Parathyroid adenoma (tissue), 2 donors: ENCODE results near the gene RFTN1.

ENCODE experiments used
- H2AFZ ChIP-seq: fragments of 300-600 bp; sonication (generic); one replicate; pipeline ENCODE4 v1.7.0; 2017; ENCODE audit warnings: antibody characterized with exemption, mild to moderate bottlenecking
- H3K27ac ChIP-seq: fragments of 300-600 bp; sonication (generic); one replicate; pipeline ENCODE4 v1.7.0; 2017
- H3K27me3 ChIP-seq: fragments of 300-600 bp; sonication (generic); one replicate; pipeline ENCODE4 v1.7.0; 2017; ENCODE audit warnings: low read length; ENCODE audit not compliant: control insufficient read depth, insufficient read depth
- H3K36me3 ChIP-seq: fragments of 300-600 bp; sonication (generic); one replicate; pipeline ENCODE4 v1.7.0; 2017; ENCODE audit warnings: low read length; ENCODE audit not compliant: control insufficient read depth, insufficient read depth
- H3K4me1 ChIP-seq: fragments of 300-600 bp; sonication (generic); one replicate; pipeline ENCODE4 v1.7.0; 2017; ENCODE audit warnings: control low read depth
- H3K4me2 ChIP-seq: fragments of 300-600 bp; sonication (generic); one replicate; pipeline ENCODE4 v1.7.0; 2017; ENCODE audit warnings: low read length
- H3K4me3 ChIP-seq: fragments of 300-600 bp; sonication (generic); one replicate; pipeline ENCODE4 v1.7.0; 2017; ENCODE audit warnings: low read depth, low read length
- H3K79me2 ChIP-seq: fragments of 300-600 bp; sonication (generic); one replicate; pipeline ENCODE4 v1.7.0; 2017; ENCODE audit warnings: control low read depth
- H3K9ac ChIP-seq: fragments of 300-600 bp; sonication (generic); one replicate; pipeline ENCODE4 v1.7.0; 2017; ENCODE audit warnings: mild to moderate bottlenecking
- H3K9me3 ChIP-seq: fragments of 300-600 bp; sonication (generic); one replicate; pipeline ENCODE4 v1.7.0; 2017; ENCODE audit warnings: low read length; ENCODE audit not compliant: control insufficient read depth
- CTCF ChIP-seq: fragments of 300-600 bp; sonication (generic); IDR thresholded peaks from one replicate; pipeline ENCODE4 v1.7.0; 2017; ENCODE audit warnings: antibody characterized with exemption, mild to moderate bottlenecking
- donor health status: primary hyperparathyroidism.

The RFTN1 gene

GRCh38 chr3:16365491-16366128 lies 147.9 kb downstream of the RFTN1 start:
- no peaks in the 10 kb centered on the region for H3K9me3 ChIP-seq
- no peaks in the 10 kb centered on the region for H3K79me2 ChIP-seq
- H3K4me1 ChIP-seq: no peaks in the 10 kb centered on the region
- no peak overlapping the region for H2AFZ ChIP-seq
- no peak overlapping the region for H3K4me2 ChIP-seq
- H3K27me3 ChIP-seq: no peaks in the 10 kb centered on the region
- H3K4me3 ChIP-seq: no peak overlapping the region
- H3K9ac ChIP-seq: no peak overlapping the region
- no peaks in the 10 kb centered on the region for H3K36me3 ChIP-seq
- no peak overlapping the region for H3K27ac ChIP-seq
- TF ChIP-seq CTCF: no peak

- no peaks in the 10 kb centered on the region for H3K27me3 ChIP-seq
- no peak overlapping the region for H3K9ac ChIP-seq
- no peaks in the 10 kb centered on the region for H3K9me3 ChIP-seq
- H3K4me2 ChIP-seq: no peak overlapping the region
- no peaks in the 10 kb centered on the region for H3K36me3 ChIP-seq
- no peak overlapping the region for H3K27ac ChIP-seq
- no peak overlapping the region for H2AFZ ChIP-seq
- TF ChIP-seq CTCF: no peak
- no peaks in the 10 kb centered on the region for H3K4me1 ChIP-seq
- no peaks in the 10 kb centered on the region for H3K79me2 ChIP-seq
- H3K4me3 ChIP-seq: no peak overlapping the region
These were observed 148.5 kb downstream of the RFTN1 start for GRCh38 chr3:16364963-16365362.

GRCh38 chr3:16364323-16364722 lies 149.2 kb downstream of the RFTN1 start:
- Histone ChIP-seq H3K4me3 (no peak overlapping the region), H3K9ac (no peak overlapping the region), H3K79me2 (no peaks in the 10 kb centered on the region), H3K36me3 (no peaks in the 10 kb centered on the region), H2AFZ (no peak overlapping the region), H3K9me3 (no peaks in the 10 kb centered on the region), H3K27ac (no peak overlapping the region), H3K4me2 (no peak overlapping the region), H3K27me3 (no peaks in the 10 kb centered on the region), H3K4me1 (no peaks in the 10 kb centered on the region)
- no peak for TF ChIP-seq CTCF

GRCh38 chr3:16363636-16364035 lies 149.9 kb downstream of the RFTN1 start:
- no peak overlapping the region for H3K9ac ChIP-seq
- no peaks in the 10 kb centered on the region for H3K79me2 ChIP-seq
- H3K27ac ChIP-seq: no peak overlapping the region
- H3K36me3 ChIP-seq: no peaks in the 10 kb centered on the region
- H3K27me3 ChIP-seq: no peaks in the 10 kb centered on the region
- no peaks in the 10 kb centered on the region for H3K9me3 ChIP-seq
- H3K4me3 ChIP-seq: no peak overlapping the region
- no peak for TF ChIP-seq CTCF
- no peak overlapping the region for H3K4me2 ChIP-seq
- H3K4me1 ChIP-seq: no peaks in the 10 kb centered on the region
- no peak overlapping the region for H2AFZ ChIP-seq

- TF ChIP-seq CTCF: no peak
- Histone ChIP-seq H3K4me1 (no peaks in the 10 kb centered on the region), H3K27ac (no peak overlapping the region), H3K9me3 (no peaks in the 10 kb centered on the region), H3K4me2 (no peak overlapping the region), H3K36me3 (no peaks in the 10 kb centered on the region), H3K79me2 (no peaks in the 10 kb centered on the region), H3K27me3 (no peaks in the 10 kb centered on the region), H2AFZ (no peak overlapping the region), H3K4me3 (no peak overlapping the region), H3K9ac (no peak overlapping the region)
These were observed 150.7 kb downstream of the RFTN1 start for GRCh38 chr3:16362770-16363169.
